ENCODE data around the gene MKNK2. TPM values are rescaled to one million over a fixed set of nuclear protein-coding genes. Genes with fewer than 3 reads are reported as not detected.

Gene MKNK2
- total and polyA plus RNA-seq, 2 of the 13 experiments (the other 11 are each of a cell fraction or from before 2014, with no cell fraction given): 44.9 to 112 TPM

DNA sequence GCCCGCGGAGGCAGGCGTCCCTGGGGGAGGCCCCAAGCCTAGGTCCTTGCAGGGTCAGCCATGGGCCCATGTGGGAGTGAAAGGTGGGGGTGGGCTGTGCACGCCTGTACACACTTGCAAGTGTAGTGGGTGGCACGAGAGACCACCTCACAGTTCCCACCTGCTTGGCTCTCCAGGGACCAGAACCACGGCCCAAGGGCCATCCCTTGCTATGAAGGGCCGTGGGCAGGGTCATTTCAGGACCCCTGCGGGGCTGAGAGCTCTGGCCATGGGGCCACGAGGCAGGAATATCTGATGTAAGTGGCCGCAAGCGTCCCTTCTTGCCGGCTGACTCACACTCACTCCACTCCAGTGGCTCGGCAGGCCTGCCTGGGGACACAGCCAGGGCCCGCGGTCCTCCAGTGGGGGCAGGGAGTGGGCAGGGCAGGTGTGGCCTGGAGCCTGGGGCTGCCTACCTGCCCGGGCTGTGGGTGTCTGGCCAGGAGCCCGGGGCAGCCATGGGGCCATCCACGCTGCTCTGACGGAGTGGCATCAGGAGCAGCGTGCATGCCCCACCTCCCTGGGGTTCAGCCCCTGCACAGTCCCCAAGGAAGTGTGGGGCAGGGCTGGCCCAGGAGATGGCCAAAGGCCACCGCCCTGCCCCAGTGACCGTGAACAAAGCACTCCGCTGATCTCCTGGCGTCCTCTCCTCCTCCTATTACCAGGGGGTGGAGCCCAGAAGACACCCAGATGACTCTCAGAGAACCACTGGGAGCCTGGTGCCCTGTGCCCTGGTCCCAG is 8.6 kb upstream of the MKNK2 start (continued):
- peak; percentile 68; the same call in 1 of the 2 replicates for TF ChIP-seq SPEN (CRISPR knock-in tag; IDR thresholded peaks at IDR 0.05; ENCODE audit: low read depth)
- TF ChIP-seq GLI4 (CRISPR knock-in tag; IDR thresholded peaks at IDR 0.05; ENCODE audit: borderline replicate concordance): no peak
- TF ChIP-seq, protein P1, sequence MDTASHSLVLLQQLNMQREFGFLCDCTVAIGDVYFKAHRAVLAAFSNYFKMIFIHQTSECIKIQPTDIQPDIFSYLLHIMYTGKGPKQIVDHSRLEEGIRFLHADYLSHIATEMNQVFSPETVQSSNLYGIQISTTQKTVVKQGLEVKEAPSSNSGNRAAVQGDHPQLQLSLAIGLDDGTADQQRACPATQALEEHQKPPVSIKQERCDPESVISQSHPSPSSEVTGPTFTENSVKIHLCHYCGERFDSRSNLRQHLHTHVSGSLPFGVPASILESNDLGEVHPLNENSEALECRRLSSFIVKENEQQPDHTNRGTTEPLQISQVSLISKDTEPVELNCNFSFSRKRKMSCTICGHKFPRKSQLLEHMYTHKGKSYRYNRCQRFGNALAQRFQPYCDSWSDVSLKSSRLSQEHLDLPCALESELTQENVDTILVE (CRISPR knock-in tag; IDR thresholded peaks at IDR 0.05): peak; percentile 89
- peak; percentile 67; the same call in 1 of the 2 replicates for TF ChIP-seq SP140L (CRISPR knock-in tag; IDR thresholded peaks at IDR 0.05; ENCODE audit: borderline replicate concordance)
- TF ChIP-seq, protein P2, sequence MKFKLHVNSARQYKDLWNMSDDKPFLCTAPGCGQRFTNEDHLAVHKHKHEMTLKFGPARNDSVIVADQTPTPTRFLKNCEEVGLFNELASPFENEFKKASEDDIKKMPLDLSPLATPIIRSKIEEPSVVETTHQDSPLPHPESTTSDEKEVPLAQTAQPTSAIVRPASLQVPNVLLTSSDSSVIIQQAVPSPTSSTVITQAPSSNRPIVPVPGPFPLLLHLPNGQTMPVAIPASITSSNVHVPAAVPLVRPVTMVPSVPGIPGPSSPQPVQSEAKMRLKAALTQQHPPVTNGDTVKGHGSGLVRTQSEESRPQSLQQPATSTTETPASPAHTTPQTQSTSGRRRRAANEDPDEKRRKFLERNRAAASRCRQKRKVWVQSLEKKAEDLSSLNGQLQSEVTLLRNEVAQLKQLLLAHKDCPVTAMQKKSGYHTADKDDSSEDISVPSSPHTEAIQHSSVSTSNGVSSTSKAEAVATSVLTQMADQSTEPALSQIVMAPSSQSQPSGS (CRISPR knock-in tag; IDR thresholded peaks at IDR 0.05): peak; percentile 11; the same call in 1 of the 2 replicates
- TF ChIP-seq NR2C2 (CRISPR knock-in tag; IDR thresholded peaks at IDR 0.05; ENCODE audit: borderline replicate concordance): peak; percentile 74; the same call in 1 of the 2 replicates
- no peak for TF ChIP-seq ZNF546 (CRISPR knock-in tag; conservative IDR thresholded peaks at IDR 0.05)
- TF ChIP-seq FOXP1 (IDR thresholded peaks at IDR 0.05): no peak
- TF ChIP-seq FOXP1 (CRISPR knock-in tag; IDR thresholded peaks at IDR 0.05): no peak
- TF ChIP-seq AGO1 (IDR thresholded peaks at IDR 0.05; ENCODE audit: low read depth, low read length, poor library complexity, severe bottlenecking): peak; percentile 77
- no peak for TF ChIP-seq ZNF326 (CRISPR knock-in tag; IDR thresholded peaks at IDR 0.05; ENCODE audit: borderline replicate concordance)
- TF ChIP-seq, protein P3, sequence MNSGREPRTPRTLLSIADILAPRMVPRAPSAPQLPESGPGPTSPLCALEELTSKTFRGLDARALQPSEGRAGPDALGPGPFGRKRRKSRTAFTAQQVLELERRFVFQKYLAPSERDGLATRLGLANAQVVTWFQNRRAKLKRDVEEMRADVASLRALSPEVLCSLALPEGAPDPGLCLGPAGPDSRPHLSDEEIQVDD (CRISPR knock-in tag; IDR thresholded peaks at IDR 0.05; ENCODE audit: borderline replicate concordance): no peak; the same call in 1 of the 2 replicates
- TF ChIP-seq RFX1 (IDR thresholded peaks at IDR 0.05): no peak
- no peak; the same call in 1 of the 2 replicates for TF ChIP-seq ETV5 (CRISPR knock-in tag; IDR thresholded peaks at IDR 0.05; ENCODE audit: borderline replicate concordance)
- TF ChIP-seq AGO2 (optimal IDR thresholded peaks at IDR 0.05; ENCODE audit: low read depth, low read length): peak; percentile 91
- TF ChIP-seq HHEX (CRISPR knock-in tag; IDR thresholded peaks at IDR 0.05): peak; percentile 14; the same call in 1 of the 2 replicates
- TF ChIP-seq MED1 (CRISPR knock-in tag; IDR thresholded peaks at IDR 0.05): peak; percentile 85
- TF ChIP-seq ZSCAN12 (CRISPR knock-in tag; IDR thresholded peaks at IDR 0.05): no peak
- TF ChIP-seq, protein P4, sequence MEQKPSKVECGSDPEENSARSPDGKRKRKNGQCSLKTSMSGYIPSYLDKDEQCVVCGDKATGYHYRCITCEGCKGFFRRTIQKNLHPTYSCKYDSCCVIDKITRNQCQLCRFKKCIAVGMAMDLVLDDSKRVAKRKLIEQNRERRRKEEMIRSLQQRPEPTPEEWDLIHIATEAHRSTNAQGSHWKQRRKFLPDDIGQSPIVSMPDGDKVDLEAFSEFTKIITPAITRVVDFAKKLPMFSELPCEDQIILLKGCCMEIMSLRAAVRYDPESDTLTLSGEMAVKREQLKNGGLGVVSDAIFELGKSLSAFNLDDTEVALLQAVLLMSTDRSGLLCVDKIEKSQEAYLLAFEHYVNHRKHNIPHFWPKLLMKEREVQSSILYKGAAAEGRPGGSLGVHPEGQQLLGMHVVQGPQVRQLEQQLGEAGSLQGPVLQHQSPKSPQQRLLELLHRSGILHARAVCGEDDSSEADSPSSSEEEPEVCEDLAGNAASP (CRISPR knock-in tag; IDR thresholded peaks at IDR 0.05; ENCODE audit: borderline replicate concordance): peak; percentile 71
- TF ChIP-seq FIP1L1 (IDR thresholded peaks at IDR 0.05; ENCODE audit: borderline replicate concordance, insufficient read depth, low read depth, low read length): no peak
- TF ChIP-seq, protein P5, sequence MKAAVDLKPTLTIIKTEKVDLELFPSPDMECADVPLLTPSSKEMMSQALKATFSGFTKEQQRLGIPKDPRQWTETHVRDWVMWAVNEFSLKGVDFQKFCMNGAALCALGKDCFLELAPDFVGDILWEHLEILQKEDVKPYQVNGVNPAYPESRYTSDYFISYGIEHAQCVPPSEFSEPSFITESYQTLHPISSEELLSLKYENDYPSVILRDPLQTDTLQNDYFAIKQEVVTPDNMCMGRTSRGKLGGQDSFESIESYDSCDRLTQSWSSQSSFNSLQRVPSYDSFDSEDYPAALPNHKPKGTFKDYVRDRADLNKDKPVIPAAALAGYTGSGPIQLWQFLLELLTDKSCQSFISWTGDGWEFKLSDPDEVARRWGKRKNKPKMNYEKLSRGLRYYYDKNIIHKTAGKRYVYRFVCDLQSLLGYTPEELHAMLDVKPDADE (CRISPR knock-in tag; IDR thresholded peaks at IDR 0.05): no peak
- TF ChIP-seq MTA1 (CRISPR knock-in tag; IDR thresholded peaks at IDR 0.05; ENCODE audit: borderline replicate concordance): peak; percentile 87; the same call in 1 of the 2 replicates
- peak; percentile 9; the same call in 1 of the 2 replicates for TF ChIP-seq NFKBIZ (CRISPR knock-in tag; IDR thresholded peaks at IDR 0.05)
- no peak for TF ChIP-seq ZNF549 (CRISPR knock-in tag; IDR thresholded peaks at IDR 0.05)
- peak; percentile 61 for TF ChIP-seq ZNF430 (CRISPR knock-in tag; IDR thresholded peaks at IDR 0.05)

Measured in HepG2 (cell line).